H1 (cell line): Measurements from ENCODE around the gene DPEP1. TPM values are rescaled to one million over a fixed set of nuclear protein-coding genes. Genes with fewer than 3 reads are reported as not detected.

ENCODE experiments used
- CTCF ChIA-PET: fragments of 300-600 bp; sonication (Branson Sonifier 250); formaldehyde crosslinking; loops from one replicate; lab custom pipeline; 2021; ENCODE audit not compliant: partially characterized antibody; lab: Charles Lee
- POLR2A ChIA-PET: fragments of 300-600 bp; sonication (Branson Sonifier 250); formaldehyde crosslinking; loops from one replicate; lab custom pipeline; 2021; ENCODE audit warnings: inconsistent platforms; ENCODE audit not compliant: partially characterized antibody; lab: Charles Lee
- DNase-seq, 2 experiments: peaks; one replicate each; pipeline versions ENCODE4 v3.0.0 to v3.0.0-alpha.2; 2010 to 2022; ENCODE audit warnings: low spot score in 2 of 2, low read depth in 1 of 2, mixed read lengths in 1 of 2
- FAIRE-seq: peaks from 2 replicates; lab custom pipeline; 2011; peaks lifted over from hg19 to GRCh38; lab: Jason Lieb, UNC
- H2AFZ ChIP-seq: 2 replicates; pipeline ENCODE4 v1.8.1; 2012; ENCODE audit warnings: low read length, inconsistent platforms
- H2AK5ac ChIP-seq: 2 replicates; pipeline ENCODE4 v1.6.1; 2013; ENCODE audit warnings: low read depth, low read length
- H2BK120ac ChIP-seq: replicated peaks from 2 replicates; pipeline ENCODE3; 2013; ENCODE audit warnings: low read depth, low read length, inconsistent platforms
- H2BK12ac ChIP-seq: 2 replicates; pipeline ENCODE4 v1.6.1; 2013; ENCODE audit warnings: low read depth, low read length
- H2BK15ac ChIP-seq: 2 replicates; pipeline ENCODE4 v1.6.1; 2013; ENCODE audit warnings: low read length
- H2BK20ac ChIP-seq: 2 replicates; pipeline ENCODE4 v1.6.1; 2013; ENCODE audit warnings: low read length
- H2BK5ac ChIP-seq: 2 replicates; pipeline ENCODE4 v1.6.1; 2013; ENCODE audit warnings: low read depth, low read length
- H3K14ac ChIP-seq: 2 replicates; pipeline ENCODE4 v1.6.1; 2013; ENCODE audit warnings: inconsistent platforms; ENCODE audit not compliant: insufficient read length
- H3K18ac ChIP-seq: 2 replicates; pipeline ENCODE4 v1.6.1; 2013; ENCODE audit warnings: low read length; ENCODE audit errors: extremely low read depth
- H3K23ac ChIP-seq: 2 replicates; pipeline ENCODE4 v1.6.1; 2013; ENCODE audit warnings: inconsistent platforms; ENCODE audit not compliant: insufficient read length
- H3K23me2 ChIP-seq: 2 replicates; pipeline ENCODE4 v1.6.1; 2013; ENCODE audit warnings: low read depth, low read length
- H3K27ac ChIP-seq: 2 replicates; pipeline ENCODE4 v1.6.1; 2011; ENCODE audit warnings: low read depth, low read length, inconsistent platforms
- H3K27me3 ChIP-seq, 4 experiments: replicated peaks in 1 of 4; 1 replicate in 1 of 4; 2 replicates in 3 of 4; pipeline versions ENCODE4 v1.6.1 to v1.8.1; 2011 to 2013; ENCODE audit warnings: low read length in 3 of 4, mild to moderate bottlenecking in 3 of 4, inconsistent platforms in 2 of 4, mixed read lengths in 2 of 4, moderate library complexity in 1 of 4; ENCODE audit not compliant: control insufficient read depth in 3 of 4, insufficient read depth in 3 of 4; ENCODE audit errors: extremely low read depth in 1 of 4
- H3K36me3 ChIP-seq, 4 experiments: 2 replicates each; pipeline versions ENCODE4 v1.6.1 to v1.8.1; 2011 to 2013; ENCODE audit warnings: mild to moderate bottlenecking in 4 of 4, low read length in 3 of 4, moderate library complexity in 2 of 4, control low read depth in 1 of 4, inconsistent platforms in 1 of 4; ENCODE audit not compliant: insufficient read depth in 4 of 4, control insufficient read depth in 2 of 4
- H3K4ac ChIP-seq: replicated peaks from 2 replicates; pipeline ENCODE3; 2013; ENCODE audit warnings: low read length, low read depth, mixed read lengths, inconsistent platforms; ENCODE audit not compliant: insufficient read length
- H3K4me1 ChIP-seq, 4 experiments: replicated peaks in 1 of 4; 1 replicate in 1 of 4; 2 replicates in 3 of 4; pipeline versions ENCODE4 v1.6.1 to v1.8.1; 2011 to 2013; ENCODE audit warnings: low read length in 3 of 4, inconsistent platforms in 2 of 4, mixed read lengths in 1 of 4; ENCODE audit not compliant: insufficient read depth in 4 of 4, control insufficient read depth in 3 of 4
- H3K4me2 ChIP-seq, 2 experiments: 2 replicates each; pipeline versions ENCODE4 v1.6.1 to v1.8.1; 2011 to 2013; ENCODE audit warnings: low read depth in 2 of 2, low read length in 2 of 2, control low read depth in 1 of 2, inconsistent platforms in 1 of 2, mild to moderate bottlenecking in 1 of 2; ENCODE audit not compliant: insufficient read depth in 1 of 2
- H3K4me3 ChIP-seq, 4 experiments: fragments of 200-600, 300-600 bp in 1 of 4; sonication (generic), shearing (Covaris generic), sonication (Bioruptor Twin) in 1 of 4; 2 replicates each; pipeline versions ENCODE4 v1.5.1 to v1.8.1; 2011 to 2016; ENCODE audit warnings: low read length in 4 of 4, low read depth in 3 of 4, control low read depth in 2 of 4, inconsistent platforms in 2 of 4, mild to moderate bottlenecking in 2 of 4, mixed read lengths in 1 of 4, moderate library complexity in 1 of 4; ENCODE audit not compliant: insufficient read depth in 2 of 4; ENCODE audit errors: extremely low read depth in 1 of 4
- H3K56ac ChIP-seq: replicated peaks from 2 replicates; pipeline ENCODE3; 2013; ENCODE audit warnings: low read depth, mild to moderate bottlenecking, mixed read lengths, low read length, inconsistent platforms; ENCODE audit not compliant: insufficient read length
- H3K79me1 ChIP-seq: 2 replicates; pipeline ENCODE4 v1.6.1; 2013; ENCODE audit warnings: low read depth, low read length, control low read depth
- H3K79me2 ChIP-seq, 2 experiments: 2 replicates each; pipeline versions ENCODE4 v1.6.1 to v1.8.1; 2012 to 2013; ENCODE audit warnings: low read length in 2 of 2, mild to moderate bottlenecking in 2 of 2, inconsistent platforms in 1 of 2; ENCODE audit not compliant: insufficient read depth in 2 of 2, control insufficient read depth in 1 of 2
- H3K9ac ChIP-seq, 4 experiments: replicated peaks in 1 of 4; 1 replicate in 1 of 4; 2 replicates in 3 of 4; pipeline versions ENCODE4 v1.6.1 to v1.8.1; 2011 to 2013; ENCODE audit warnings: low read depth in 3 of 4, low read length in 3 of 4, control low read depth in 2 of 4, mild to moderate bottlenecking in 2 of 4, moderate library complexity in 2 of 4, inconsistent platforms in 1 of 4; ENCODE audit errors: extremely low read depth in 1 of 4
- H3K9me3 ChIP-seq, 2 experiments: 2 replicates each; pipeline versions ENCODE4 v1.6.1 to v1.8.1; 2012 to 2013; ENCODE audit warnings: mild to moderate bottlenecking in 2 of 2, moderate library complexity in 2 of 2, control low read depth in 1 of 2, inconsistent platforms in 1 of 2, low read depth in 1 of 2, low read length in 1 of 2, mixed read lengths in 1 of 2; ENCODE audit not compliant: insufficient read depth in 2 of 2
- H4K20me1 ChIP-seq, 2 experiments: replicated peaks in 1 of 2; 2 replicates each; pipeline versions ENCODE3 to v1.8.1; 2011 to 2013; ENCODE audit warnings: inconsistent platforms in 2 of 2, low read length in 2 of 2, mild to moderate bottlenecking in 1 of 2; ENCODE audit not compliant: insufficient read depth in 2 of 2, control insufficient read depth in 1 of 2
- H4K5ac ChIP-seq: 2 replicates; pipeline ENCODE4 v1.6.1; 2013; ENCODE audit warnings: low read length, low read depth, mixed read lengths, inconsistent platforms; ENCODE audit not compliant: insufficient read length
- H4K8ac ChIP-seq: 2 replicates; pipeline ENCODE4 v1.8.0; 2013; ENCODE audit warnings: mild to moderate bottlenecking, moderate library complexity, low read length, inconsistent platforms; ENCODE audit not compliant: insufficient read depth; ENCODE audit errors: extremely low read depth
- H4K91ac ChIP-seq: replicated peaks from 2 replicates; pipeline ENCODE3; 2013; ENCODE audit warnings: low read length, mixed read lengths, inconsistent platforms; ENCODE audit not compliant: insufficient read length
- ATF2 ChIP-seq: IDR thresholded peaks from 2 replicates; pipeline ENCODE4 v1.6.1; 2012; ENCODE audit warnings: low read length, inconsistent platforms
- ATF3 ChIP-seq: IDR thresholded peaks from 2 replicates; pipeline ENCODE4 v1.6.1; 2011; ENCODE audit warnings: low read depth, mild to moderate bottlenecking, low read length; ENCODE audit not compliant: insufficient read depth
- BCL11A ChIP-seq, 2 experiments: IDR thresholded peaks; one replicate each; pipeline ENCODE4 v1.6.1; 2011; ENCODE audit warnings: low read depth in 2 of 2, low read length in 2 of 2, mild to moderate bottlenecking in 2 of 2
- EP300 ChIP-seq, 2 experiments: IDR thresholded peaks; 1 replicate in 1 of 2; 2 replicates in 1 of 2; pipeline ENCODE4 v1.6.1; 2011 to 2012; ENCODE audit warnings: low read depth in 2 of 2, low read length in 2 of 2, mild to moderate bottlenecking in 2 of 2, borderline replicate concordance in 1 of 2, inconsistent platforms in 1 of 2, moderate library complexity in 1 of 2
- NRF1 ChIP-seq: IDR thresholded peaks from 2 replicates; pipeline ENCODE4 v1.6.1; 2011; ENCODE audit warnings: mild to moderate bottlenecking, low read depth, low read length, improper control_type of control experiment
- POLR2AphosphoS5 ChIP-seq: IDR thresholded peaks from 2 replicates; pipeline ENCODE4 v1.6.1; 2011; ENCODE audit warnings: low read depth, low read length
- POU5F1 ChIP-seq: IDR thresholded peaks from 2 replicates; pipeline ENCODE4 v1.6.1; 2011; ENCODE audit warnings: low read depth, mild to moderate bottlenecking, low read length, moderate library complexity
- YY1 ChIP-seq: IDR thresholded peaks from 2 replicates; pipeline ENCODE4 v1.6.1; 2011; ENCODE audit warnings: low read depth, mild to moderate bottlenecking, low read length
- WGBS, 2 experiments: shearing (Covaris generic) in 1 of 2; methylation state at CpG; one replicate each; pipeline versions ENCODE4 v1.1.6 to v1.1.7; 2013 to 2015; ENCODE audit warnings: low lambda C conversion rate in 2 of 2, mixed read lengths in 2 of 2, inconsistent platforms in 1 of 2, low coverage in 1 of 2, missing lambda C conversion rate in 1 of 2; ENCODE audit not compliant: insufficient replicate concordance in 2 of 2, insufficient coverage in 1 of 2, insufficient read length in 1 of 2; ENCODE audit errors: extremely low coverage in 1 of 2, missing lambda C conversion rate in 1 of 2; 5-methylcytosine and 5-hydroxymethylcytosine counted together
- polyA plus RNA-seq, 7 experiments: library from polyadenylated mRNA; depleted of rRNA in 3 of 7; stranded (reverse) in 5 of 7; unstranded in 2 of 7; fragments of >200 nt in 5 of 7; fragments of 200-250 nt in 2 of 7; gene quantifications; 1 replicate in 5 of 7; 2 replicates in 1 of 7; 4 replicates in 1 of 7; pipeline versions ENCODE4 v1.2.1 to v1.2.3, GENCODE V29; 2011 to 2013; ENCODE audit warnings: missing spikeins in 2 of 7, mixed read lengths in 2 of 7
- total RNA-seq: library from RNA; stranded (reverse); fragmentation: NEBNext Ultra II Directional; extraction: Animal tissue kit (Norgen Biotek cat#: 25700); gene quantifications from 2 replicates; pipeline ENCODE4 v1.2.1, GENCODE V29; 2021
- TF ChIP-seq, protein P1 (sequence below): IDR thresholded peaks from 2 replicates; pipeline ENCODE4 v1.6.1; 2012; ENCODE audit warnings: inconsistent platforms

Gene DPEP1
- total and polyA plus RNA-seq, 2 of the 8 experiments (the other 6 are each of a cell fraction or from before 2014, with no cell fraction given) = 2.8 to 3.1 TPM

- Histone ChIP-seq H4K8ac (0 out of 2 replicates have a peak overlapping the region, but pooled peaks have one; percentile 51), H2BK15ac (no peak overlapping the region), H3K4me2 (no peak overlapping the region), H4K5ac (no peak overlapping the region), H3K9ac (no peak overlapping the region), H3K27ac (no peak overlapping the region), H3K4me1 (no peaks in the 10 kb centered on the region), H3K36me3 (peaks cover 0 to 23% (median 5%) of the 10 kb centered on the region in 4 experiments; a peak in 4 of 8 replicates), H3K4ac (no peak overlapping the region), H3K18ac (no peak overlapping the region), H4K91ac (no peak overlapping the region), H2BK12ac (no peak overlapping the region), H4K20me1 (peaks cover 0 to 2% of the 10 kb centered on the region in 2 experiments), H2AK5ac (no peak overlapping the region), H3K23ac (no peak overlapping the region), H2BK5ac (no peak overlapping the region), H3K23me2 (no peaks in the 10 kb centered on the region), H2BK120ac (no peak overlapping the region), H3K4me3 (no peak overlapping the region), H2BK20ac (no peak overlapping the region), H3K9me3 (peaks cover 5 to 19% of the 10 kb centered on the region in 2 experiments; a peak in 3 of 4 replicates), H3K27me3 (no peaks in the 10 kb centered on the region), H3K79me1 (no peaks in the 10 kb centered on the region), H2AFZ (no peak overlapping the region), H3K79me2 (no peaks in the 10 kb centered on the region), H3K14ac (no peak overlapping the region), H3K56ac (no peak overlapping the region)
- ChIA-PET CTCF (interaction anchor here (0.7 to 1.7 kb wide), 5 partner anchors 14 to 607 kb away, joined by 3 to 5 read pairs (median 4); no protein-coding TSS in a partner anchor), POLR2A (interaction anchor here (0.7 kb wide), 1 partner anchor 11 kb away, joined by 3 read pairs; no protein-coding TSS in a partner anchor)
- FAIRE-seq (no peak), DNase-seq (no peak)
- WGBS, 2 experiments = 95% methylated on average over 24 of the region's 26 CpGs; no CpG with 5 or more reads in 1 of the 2 experiments
- TF ChIP-seq BCL11A (IDR thresholded peaks at IDR 0.05; ENCODE audit: low read depth in 2 of 2, low read length in 2 of 2) (no peak), YY1 (no peak), ATF2 (no peak), ATF3 (no peak), POLR2AphosphoS5 (no peak), NRF1 (no peak), POU5F1 (no peak), EP300 (IDR thresholded peaks at IDR 0.05; ENCODE audit: borderline replicate concordance in 1 of 2, low read depth in 2 of 2, low read length in 2 of 2) (no peak)
- TF ChIP-seq, protein P1, sequence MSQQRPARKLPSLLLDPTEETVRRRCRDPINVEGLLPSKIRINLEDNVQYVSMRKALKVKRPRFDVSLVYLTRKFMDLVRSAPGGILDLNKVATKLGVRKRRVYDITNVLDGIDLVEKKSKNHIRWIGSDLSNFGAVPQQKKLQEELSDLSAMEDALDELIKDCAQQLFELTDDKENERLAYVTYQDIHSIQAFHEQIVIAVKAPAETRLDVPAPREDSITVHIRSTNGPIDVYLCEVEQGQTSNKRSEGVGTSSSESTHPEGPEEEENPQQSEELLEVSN = no peak
Observed at GRCh38 chr16:89588413-89589109, 24.9 kb upstream of the DPEP1 start.
